ENCODE measurements around the gene LCN15. TPM values are rescaled to one million over a fixed set of nuclear protein-coding genes. Genes with fewer than 3 reads are reported as not detected.

The LCN15 gene
- total RNA-seq, 4 donors from 2014 or later: 1.5 to 9.3 TPM; not detected in 2

DNA sequence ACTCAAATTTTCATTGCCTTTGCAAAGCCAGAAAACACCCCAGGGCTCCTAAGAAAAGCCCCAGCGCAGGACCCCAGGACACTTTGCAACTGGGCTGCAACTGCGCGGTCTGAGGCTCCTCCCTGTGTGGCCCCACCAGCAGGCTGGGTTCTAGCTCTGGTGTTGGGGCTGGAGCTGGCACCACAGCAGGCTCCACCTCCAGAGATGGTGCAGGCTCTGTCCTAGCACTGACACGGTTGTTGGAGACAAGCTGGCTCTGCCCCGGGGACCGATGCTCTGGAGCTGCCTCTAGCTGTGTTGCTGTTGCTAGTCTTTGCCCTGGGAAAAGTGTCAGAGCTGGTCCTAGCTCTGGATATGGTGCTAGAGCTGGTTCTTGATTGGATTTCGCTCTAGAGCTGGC is 35.2 kb downstream of the LCN15 start:
- Histone ChIP-seq H3K27me3 (no peaks in the 10 kb centered on the region), H3K27ac (no peak overlapping the region), H3K9me3 (no peaks in the 10 kb centered on the region), H3K4me1 (peaks cover 0 to 32% (median 16%) of the 10 kb centered on the region in 4 donors), H3K36me3 (peaks cover 0 to 22% (median 0%) of the 10 kb centered on the region in 3 donors), H3K4me3 (peak overlapping the region in 3 of 4 donors; percentile 83 to 89 (median 86))
- TF ChIP-seq, protein P1, sequence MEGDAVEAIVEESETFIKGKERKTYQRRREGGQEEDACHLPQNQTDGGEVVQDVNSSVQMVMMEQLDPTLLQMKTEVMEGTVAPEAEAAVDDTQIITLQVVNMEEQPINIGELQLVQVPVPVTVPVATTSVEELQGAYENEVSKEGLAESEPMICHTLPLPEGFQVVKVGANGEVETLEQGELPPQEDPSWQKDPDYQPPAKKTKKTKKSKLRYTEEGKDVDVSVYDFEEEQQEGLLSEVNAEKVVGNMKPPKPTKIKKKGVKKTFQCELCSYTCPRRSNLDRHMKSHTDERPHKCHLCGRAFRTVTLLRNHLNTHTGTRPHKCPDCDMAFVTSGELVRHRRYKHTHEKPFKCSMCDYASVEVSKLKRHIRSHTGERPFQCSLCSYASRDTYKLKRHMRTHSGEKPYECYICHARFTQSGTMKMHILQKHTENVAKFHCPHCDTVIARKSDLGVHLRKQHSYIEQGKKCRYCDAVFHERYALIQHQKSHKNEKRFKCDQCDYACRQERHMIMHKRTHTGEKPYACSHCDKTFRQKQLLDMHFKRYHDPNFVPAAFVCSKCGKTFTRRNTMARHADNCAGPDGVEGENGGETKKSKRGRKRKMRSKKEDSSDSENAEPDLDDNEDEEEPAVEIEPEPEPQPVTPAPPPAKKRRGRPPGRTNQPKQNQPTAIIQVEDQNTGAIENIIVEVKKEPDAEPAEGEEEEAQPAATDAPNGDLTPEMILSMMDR (IDR thresholded peaks at IDR 0.05): no peak
- TF ChIP-seq POLR2A (IDR thresholded peaks at IDR 0.05): no peak
- DNase-seq: no peak

DNA sequence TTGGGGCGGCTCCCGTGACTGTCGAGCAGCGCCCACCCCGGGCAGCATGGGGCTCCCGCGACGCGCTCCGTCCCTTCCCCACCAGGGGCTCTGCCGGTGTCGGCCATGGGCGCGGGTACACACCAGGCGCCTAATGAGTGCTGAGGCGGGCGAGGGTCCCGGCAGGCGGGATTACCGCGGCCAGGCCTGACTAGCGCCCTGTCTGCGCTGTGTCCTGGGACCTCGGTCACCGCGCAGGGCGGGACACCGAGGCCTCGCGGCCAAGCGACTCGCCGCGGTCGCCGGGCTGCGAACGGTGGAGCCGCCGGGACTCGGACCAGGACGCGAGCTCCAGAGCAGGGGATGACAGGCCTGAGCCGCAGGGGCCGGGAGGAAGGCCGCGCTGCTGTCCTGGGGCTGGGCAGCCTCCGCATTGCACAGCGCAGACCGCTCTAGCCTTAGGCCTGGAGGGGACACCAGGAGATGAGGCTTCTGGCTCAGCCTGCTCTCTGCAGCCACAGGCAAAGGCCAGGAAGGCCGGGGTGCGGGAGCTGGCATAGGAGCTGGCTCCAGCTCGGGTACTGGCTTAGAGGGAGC is 35.7 kb downstream of the LCN15 start:
- peaks cover 0 to 27% (median 0%) of the 10 kb centered on the region in 3 donors for H3K36me3 ChIP-seq
- no peaks in the 10 kb centered on the region for H3K27me3 ChIP-seq
- no peak for TF ChIP-seq POLR2A (IDR thresholded peaks at IDR 0.05)
- TF ChIP-seq, protein P1 (IDR thresholded peaks at IDR 0.05): no peak
- H3K9me3 ChIP-seq: no peaks in the 10 kb centered on the region
- H3K27ac ChIP-seq: peak overlapping the region; percentile 1 to 90 (median 78)
- peak overlapping the region; percentile 81 to 89 (median 84) for H3K4me3 ChIP-seq
- H3K4me1 ChIP-seq: peaks cover 0 to 32% (median 16%) of the 10 kb centered on the region in 4 donors
- no peak for DNase-seq

DNA sequence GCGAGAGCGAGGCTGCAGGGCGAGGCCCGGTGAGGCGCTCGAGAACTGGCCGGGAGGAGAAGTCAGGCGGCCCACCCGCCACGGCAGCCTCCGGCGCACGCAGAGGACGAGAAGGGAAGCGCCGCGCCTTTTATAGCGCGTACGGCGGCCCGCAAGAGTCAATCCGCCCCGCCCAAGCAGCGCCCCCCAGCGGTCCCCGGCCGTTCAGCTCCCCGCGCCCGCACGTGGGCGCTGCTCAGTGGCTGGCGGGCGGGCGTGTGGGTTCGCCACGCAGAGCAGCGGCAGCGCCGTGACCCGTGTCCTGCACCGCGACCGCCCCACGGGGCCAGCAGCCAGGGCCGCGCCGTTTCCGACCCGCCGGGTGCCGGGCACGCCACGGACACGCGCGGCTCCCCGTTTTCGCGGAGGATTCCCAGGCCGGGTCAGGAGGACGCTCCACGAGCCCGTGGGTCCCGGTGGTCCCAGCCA is 36.2 kb downstream of the LCN15 start:
- no peaks in the 10 kb centered on the region for H3K9me3 ChIP-seq
- TF ChIP-seq, protein P1 (IDR thresholded peaks at IDR 0.05): peak; percentile 96 to 99 (median 98)
- peak; percentile 98 to 99 for TF ChIP-seq POLR2A (IDR thresholded peaks at IDR 0.05)
- H3K4me3 ChIP-seq: peak overlapping the region; percentile 81 to 89 (median 84)
- DNase-seq: peak; percentile 87 to 95 (median 94)
- H3K27ac ChIP-seq: peak overlapping the region; percentile 76 to 90 (median 78)
- no peaks in the 10 kb centered on the region for H3K27me3 ChIP-seq
- peaks cover 0 to 32% (median 16%) of the 10 kb centered on the region in 4 donors for H3K4me1 ChIP-seq
- H3K36me3 ChIP-seq: peaks cover 0 to 32% (median 0%) of the 10 kb centered on the region in 3 donors

DNA sequence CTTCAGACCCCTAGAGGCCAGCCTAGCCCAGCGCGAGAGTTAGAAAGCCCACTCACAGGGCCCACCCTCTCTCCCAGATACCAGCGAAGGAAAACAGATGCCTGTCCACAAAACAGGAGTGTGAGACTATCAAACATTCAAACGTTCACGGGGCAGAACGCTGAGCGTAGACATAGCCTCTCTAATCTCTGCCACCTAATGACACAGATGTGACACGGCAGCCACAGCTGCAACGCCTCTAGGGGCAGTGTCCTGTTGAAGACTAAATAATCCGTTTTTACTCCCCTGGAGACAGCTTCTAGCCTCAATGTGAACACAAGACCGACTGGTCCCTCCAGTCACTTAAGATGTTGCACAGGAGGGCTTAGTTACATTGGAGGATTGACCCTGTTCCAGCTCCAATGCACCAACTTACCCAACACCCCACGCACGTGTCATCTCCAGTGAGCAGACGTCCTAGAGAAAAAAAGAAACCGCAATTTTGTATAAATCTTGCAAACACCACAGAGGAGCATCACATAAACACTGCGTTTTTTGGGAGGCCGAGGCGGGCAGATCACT is 37.6 kb downstream of the LCN15 start:
- TF ChIP-seq, protein P1 (IDR thresholded peaks at IDR 0.05): peak; percentile 17 to 73 (median 58)
- TF ChIP-seq POLR2A (IDR thresholded peaks at IDR 0.05): peak in 1 of 2 donors; percentile 23
- Histone ChIP-seq H3K27me3 (no peaks in the 10 kb centered on the region), H3K9me3 (no peaks in the 10 kb centered on the region), H3K36me3 (peaks cover 0 to 46% (median 0%) of the 10 kb centered on the region in 3 donors), H3K4me3 (peak overlapping the region; percentile 81 to 89 (median 84)), H3K4me1 (peaks cover 0 to 32% (median 16%) of the 10 kb centered on the region in 4 donors), H3K27ac (peak overlapping the region in 1 of 4 donors; percentile 25)
- DNase-seq: peak; percentile 53 to 80 (median 61)

DNA sequence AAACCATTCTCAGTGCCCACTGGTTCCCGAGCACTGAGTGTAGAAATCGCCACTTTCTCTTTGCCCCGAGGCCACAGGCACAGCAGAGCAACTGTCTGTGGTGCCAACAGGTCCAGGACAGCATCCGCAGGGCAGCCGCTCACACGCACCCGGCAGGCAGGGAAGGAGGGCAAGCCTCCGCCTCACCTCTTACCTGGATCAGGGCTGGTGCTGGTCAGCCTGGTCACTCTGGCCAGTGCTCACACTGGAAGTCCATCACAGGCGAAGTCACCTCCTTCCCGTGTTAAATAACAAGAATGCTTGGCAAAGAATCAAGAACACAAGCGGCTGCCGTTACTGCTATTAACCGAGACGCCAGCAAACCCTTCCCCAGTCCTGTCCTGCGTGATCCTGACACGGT is 38.2 kb downstream of the LCN15 start:
- no peak for DNase-seq
- Histone ChIP-seq H3K27me3 (no peaks in the 10 kb centered on the region), H3K27ac (peak overlapping the region in 1 of 4 donors; percentile 25), H3K36me3 (peaks cover 0 to 52% (median 0%) of the 10 kb centered on the region in 3 donors), H3K9me3 (no peaks in the 10 kb centered on the region), H3K4me1 (peaks cover 0 to 32% (median 16%) of the 10 kb centered on the region in 4 donors), H3K4me3 (peak overlapping the region in 3 of 4 donors; percentile 83 to 89 (median 86))
- TF ChIP-seq, protein P1 (IDR thresholded peaks at IDR 0.05): no peak
- TF ChIP-seq POLR2A (IDR thresholded peaks at IDR 0.05): no peak

All from Peyer's patch (tissue), 4 donors.